Gastroesophageal sphincter (tissue), 4 donors: Measurements from ENCODE around the gene ERC1. TPM values are rescaled to one million over a fixed set of nuclear protein-coding genes. Genes with fewer than 3 reads are reported as not detected.

Experiments
- ATAC-seq: fragments of 150-250 bp; one replicate; pipeline ENCODE4 v1.9.1; 2016; ENCODE audit warnings: mild to moderate bottlenecking, moderate library complexity
- H3K27ac ChIP-seq, 4 donors: fragments of 200-600 bp; sonication (generic) in 3 of 4; 1 replicate in 3 of 4; 2 replicates in 1 of 4; pipeline ENCODE4 v1.5.1; 2016 to 2019
- H3K27me3 ChIP-seq: fragments of 200-600 bp; sonication (generic); one replicate; pipeline ENCODE4 v1.5.1; 2019
- H3K36me3 ChIP-seq, 2 donors: fragments of 200-600 bp; sonication (generic); one replicate each; pipeline ENCODE4 v1.5.1; 2019; ENCODE audit warnings: control low read depth in 1 of 2
- H3K4me1 ChIP-seq, 3 donors: fragments of 200-600 bp; sonication (generic); 1 replicate in 2 of 3; 2 replicates in 1 of 3; pipeline ENCODE4 v1.5.1; 2016 to 2019; ENCODE audit warnings: control low read depth in 2 of 3
- H3K4me3 ChIP-seq, 2 donors: fragments of 200-600 bp; sonication (generic); one replicate each; pipeline ENCODE4 v1.5.1; 2019; ENCODE audit warnings: mild to moderate bottlenecking in 1 of 2, moderate library complexity in 1 of 2
- H3K9me3 ChIP-seq, 3 donors: fragments of 200-600 bp; sonication (generic); one replicate each; pipeline ENCODE4 v1.5.1; 2017 to 2019; ENCODE audit warnings: control low read depth in 2 of 3
- EP300 ChIP-seq: sonication (generic); formaldehyde crosslinking; IDR thresholded peaks from one replicate; pipeline ENCODE4 v1.6.1; 2017; ENCODE audit warnings: antibody characterized with exemption, mild to moderate bottlenecking
- POLR2A ChIP-seq, 2 donors: fragments of 450-650 bp; IDR thresholded peaks; one replicate each; pipeline ENCODE4 v1.6.1; 2017; ENCODE audit warnings: antibody characterized with exemption in 2 of 2, mild to moderate bottlenecking in 2 of 2, moderate library complexity in 1 of 2
- POLR2AphosphoS5 ChIP-seq: sonication (generic); formaldehyde crosslinking; IDR thresholded peaks from one replicate; pipeline ENCODE4 v1.6.1; 2017; ENCODE audit warnings: antibody characterized with exemption
- WGBS, 2 donors: methylation state at CpG; one replicate each; pipeline ENCODE4 v1.1.5; 2018; ENCODE audit warnings: low coverage in 1 of 2; 5-methylcytosine and 5-hydroxymethylcytosine counted together
- total RNA-seq, 4 donors: library from RNA; depleted of rRNA; stranded (reverse); fragments of >200 nt; gene quantifications; one replicate each; pipeline ENCODE4 v1.1.0, GENCODE V29; 2016
- TF ChIP-seq, protein P1 (sequence below), 4 experiments: fragments of 200-600 bp in 2 of 4; fragments of 450-650 bp in 2 of 4; sonication (generic) in 1 of 4; IDR thresholded peaks; one replicate each; pipeline ENCODE4 v1.5.1; 2017 to 2019; ENCODE audit warnings: antibody characterized with exemption in 4 of 4, mild to moderate bottlenecking in 2 of 4, moderate library complexity in 2 of 4

ERC1 gene
- total RNA-seq, 4 donors from 2014 or later = 38.3 to 80.2 (median 58.4) TPM

DNA sequence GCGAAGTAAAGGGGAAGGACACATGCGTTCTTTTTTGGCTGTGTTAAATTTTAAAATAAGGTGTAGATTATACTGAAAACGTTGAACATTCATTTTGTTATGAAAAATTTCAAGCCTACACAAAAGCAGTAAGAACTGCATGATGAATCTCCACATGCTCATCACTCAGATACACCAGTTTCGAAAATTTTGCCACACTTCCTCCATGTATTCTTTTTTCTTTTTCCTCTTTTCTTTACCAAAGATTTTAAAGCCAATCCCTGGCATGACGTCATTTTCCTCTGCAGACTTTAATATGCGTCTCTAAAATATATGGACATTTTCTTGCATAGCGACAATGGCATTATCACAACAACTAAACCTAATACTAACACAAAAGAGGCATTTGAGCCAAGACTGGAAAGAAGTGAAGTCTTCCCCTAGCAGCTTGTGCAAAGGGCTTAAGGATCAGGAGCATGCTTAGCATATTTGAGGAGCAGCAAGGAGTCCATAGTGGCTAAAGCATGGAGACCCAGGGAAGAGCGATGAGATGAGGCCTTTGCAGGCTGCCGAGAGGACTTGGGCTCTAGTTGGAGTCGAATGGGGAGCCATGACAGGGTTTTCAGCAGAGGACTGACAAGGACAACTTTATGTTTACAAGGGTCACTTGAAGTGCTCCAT, 111.9 kb downstream of the ERC1 start:
- no peaks in the 10 kb centered on the region for H3K36me3 ChIP-seq

DNA sequence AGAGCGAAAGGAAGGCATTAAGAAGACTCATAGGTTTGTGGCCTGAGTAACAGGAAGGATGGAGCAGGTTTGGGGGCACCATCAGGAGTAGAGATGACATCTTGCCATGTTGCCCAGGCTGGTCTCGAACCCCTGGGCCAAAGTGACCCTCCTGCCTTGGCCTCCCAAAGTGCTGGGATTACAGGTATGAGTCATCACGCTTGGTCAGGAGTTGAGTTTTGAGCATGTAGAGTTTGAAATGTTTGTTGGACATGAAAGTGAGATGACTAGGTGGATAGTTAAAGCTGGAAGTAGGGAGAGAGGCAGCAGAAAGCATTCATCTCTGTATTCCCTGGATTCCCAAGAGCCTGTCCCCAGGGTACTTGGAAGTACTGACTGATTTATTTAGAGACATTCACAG, 112.6 kb downstream of the ERC1 start:
- no peaks in the 10 kb centered on the region for H3K9me3 ChIP-seq
- peaks cover 0 to 6% (median 0%) of the 10 kb centered on the region in 3 donors for H3K4me1 ChIP-seq
- H3K36me3 ChIP-seq = no peaks in the 10 kb centered on the region
- TF ChIP-seq POLR2AphosphoS5 (no peak), EP300 (no peak)
- H3K4me3 ChIP-seq = no peak overlapping the region
- no peak overlapping the region for H3K27ac ChIP-seq
- H3K27me3 ChIP-seq = no peaks in the 10 kb centered on the region
- ATAC-seq = no peak
- WGBS, 2 donors = 83 to 94% methylated on average over 2 to 3 of the region's 3 CpGs

More for the DNA sequence above, 111.9 kb downstream of the ERC1 start:
- Histone ChIP-seq H3K27me3 (no peaks in the 10 kb centered on the region), H3K9me3 (no peaks in the 10 kb centered on the region), H3K4me3 (no peak overlapping the region), H3K27ac (no peak overlapping the region), H3K4me1 (peaks cover 0 to 6% (median 0%) of the 10 kb centered on the region in 3 donors)
- ATAC-seq = no peak
- WGBS, 2 donors = 79 to 85% methylated on average over 6 to 10 of the region's 10 CpGs
- TF ChIP-seq POLR2A (IDR thresholded peaks at IDR 0.05) = no peak
- TF ChIP-seq, protein P1, sequence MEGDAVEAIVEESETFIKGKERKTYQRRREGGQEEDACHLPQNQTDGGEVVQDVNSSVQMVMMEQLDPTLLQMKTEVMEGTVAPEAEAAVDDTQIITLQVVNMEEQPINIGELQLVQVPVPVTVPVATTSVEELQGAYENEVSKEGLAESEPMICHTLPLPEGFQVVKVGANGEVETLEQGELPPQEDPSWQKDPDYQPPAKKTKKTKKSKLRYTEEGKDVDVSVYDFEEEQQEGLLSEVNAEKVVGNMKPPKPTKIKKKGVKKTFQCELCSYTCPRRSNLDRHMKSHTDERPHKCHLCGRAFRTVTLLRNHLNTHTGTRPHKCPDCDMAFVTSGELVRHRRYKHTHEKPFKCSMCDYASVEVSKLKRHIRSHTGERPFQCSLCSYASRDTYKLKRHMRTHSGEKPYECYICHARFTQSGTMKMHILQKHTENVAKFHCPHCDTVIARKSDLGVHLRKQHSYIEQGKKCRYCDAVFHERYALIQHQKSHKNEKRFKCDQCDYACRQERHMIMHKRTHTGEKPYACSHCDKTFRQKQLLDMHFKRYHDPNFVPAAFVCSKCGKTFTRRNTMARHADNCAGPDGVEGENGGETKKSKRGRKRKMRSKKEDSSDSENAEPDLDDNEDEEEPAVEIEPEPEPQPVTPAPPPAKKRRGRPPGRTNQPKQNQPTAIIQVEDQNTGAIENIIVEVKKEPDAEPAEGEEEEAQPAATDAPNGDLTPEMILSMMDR (IDR thresholded peaks at IDR 0.05) = no peak
- no peak for TF ChIP-seq POLR2AphosphoS5
- no peak for TF ChIP-seq EP300

DNA sequence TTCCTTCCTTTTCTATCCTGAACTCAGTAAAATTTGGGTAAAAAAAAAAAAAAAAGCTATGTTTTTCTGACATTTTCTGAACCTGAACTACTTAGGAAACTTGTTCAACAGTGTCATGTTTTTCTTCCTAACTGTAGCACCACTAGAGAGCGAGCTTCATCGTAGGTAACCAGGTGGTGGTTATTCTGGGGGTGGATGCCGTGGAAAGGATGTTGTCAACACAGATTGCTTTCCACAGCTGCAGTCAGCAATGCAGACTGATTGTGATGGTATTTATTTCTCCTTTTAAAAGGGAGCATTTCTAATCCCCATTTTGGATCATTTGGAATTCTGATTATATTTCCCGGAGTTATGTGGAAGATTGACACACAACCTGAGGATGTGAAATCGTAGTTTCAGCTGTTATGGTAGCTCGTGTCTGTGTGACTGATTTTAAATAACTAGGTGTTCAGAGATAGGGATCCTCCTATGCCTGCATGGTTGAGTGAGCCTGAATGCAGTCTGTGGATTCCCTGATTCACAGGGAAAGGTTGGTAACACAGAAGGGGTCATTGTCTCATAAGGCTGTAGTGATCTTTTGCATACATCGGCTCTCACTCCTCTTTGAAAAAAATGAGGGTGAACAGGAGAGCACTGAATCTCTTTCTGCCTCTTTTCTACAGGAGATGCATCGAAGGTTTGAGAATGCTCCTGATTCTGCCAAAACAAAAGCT, 113.2 kb downstream of the ERC1 start:
- H3K36me3 ChIP-seq = no peaks in the 10 kb centered on the region
- peaks cover 0 to 6% (median 0%) of the 10 kb centered on the region in 3 donors for H3K4me1 ChIP-seq
- no peaks in the 10 kb centered on the region for H3K9me3 ChIP-seq
- H3K4me3 ChIP-seq = no peak overlapping the region
- TF ChIP-seq EP300 (no peak), POLR2A (IDR thresholded peaks at IDR 0.05) (no peak), POLR2AphosphoS5 (no peak)
- TF ChIP-seq, protein P1 (IDR thresholded peaks at IDR 0.05) = no peak
- no peak for ATAC-seq
- 84 to 89% methylated on average over 5 to 8 of the region's 8 CpGs for WGBS, 2 donors
- H3K27ac ChIP-seq = no peak overlapping the region
- H3K27me3 ChIP-seq = no peaks in the 10 kb centered on the region

DNA sequence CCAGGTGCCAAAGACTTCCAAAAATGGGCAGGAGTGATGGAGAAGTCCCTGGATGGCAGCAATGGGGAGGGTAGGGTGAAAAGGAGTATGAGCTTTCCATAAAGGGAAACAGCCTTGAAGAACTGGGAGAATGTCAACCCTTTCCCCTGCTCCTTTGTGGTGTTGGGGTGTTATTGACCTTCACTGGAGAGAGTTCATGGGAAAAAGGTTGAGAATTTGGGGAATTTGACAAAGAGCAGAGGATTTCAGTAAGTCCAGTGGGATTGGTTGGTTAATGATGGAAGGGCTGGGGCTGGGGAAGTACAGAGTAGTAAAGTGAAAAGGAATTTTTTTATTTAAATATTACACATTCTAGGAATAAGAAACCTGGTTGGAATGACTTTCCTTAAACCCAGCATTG, 116.6 kb downstream of the ERC1 start:
- TF ChIP-seq POLR2A (IDR thresholded peaks at IDR 0.05) = no peak
- TF ChIP-seq, protein P1 (IDR thresholded peaks at IDR 0.05) = no peak
- Histone ChIP-seq H3K9me3 (no peaks in the 10 kb centered on the region), H3K4me3 (no peak overlapping the region), H3K27me3 (no peaks in the 10 kb centered on the region), H3K27ac (no peak overlapping the region), H3K36me3 (peaks cover 0 to 29% of the 10 kb centered on the region in 2 donors), H3K4me1 (peaks cover 0 to 6% (median 0%) of the 10 kb centered on the region in 3 donors)
- no peak for ATAC-seq

DNA sequence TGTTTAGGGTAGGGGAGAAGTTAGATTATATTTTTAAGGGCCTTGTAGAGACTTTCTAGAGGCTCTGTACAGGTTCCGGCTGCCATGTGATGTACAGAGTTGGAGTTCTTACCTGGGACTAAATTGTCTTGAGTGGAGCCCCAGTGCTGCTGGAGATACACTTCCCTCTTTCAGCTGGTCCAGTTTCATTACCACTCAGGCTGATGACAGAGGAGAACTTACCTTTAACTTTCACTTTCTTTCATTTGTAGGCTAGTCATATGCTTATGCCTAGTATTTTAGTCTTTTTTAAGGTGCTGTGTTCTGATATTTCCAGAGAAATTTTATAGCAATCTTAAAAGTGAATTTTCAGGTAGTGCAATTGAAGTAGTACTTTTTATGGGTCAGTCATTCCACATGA, 117.3 kb downstream of the ERC1 start:
- Histone ChIP-seq H3K4me3 (no peak overlapping the region), H3K4me1 (peaks cover 0 to 3% (median 0%) of the 10 kb centered on the region in 3 donors), H3K27ac (no peak overlapping the region), H3K36me3 (peaks cover 0 to 29% of the 10 kb centered on the region in 2 donors), H3K9me3 (no peaks in the 10 kb centered on the region), H3K27me3 (no peaks in the 10 kb centered on the region)
- 100% methylated on average over 1 of the region's 1 CpG; no CpG with 5 or more reads in 1 of the 2 donors for WGBS, 2 donors
- no peak for TF ChIP-seq POLR2A (IDR thresholded peaks at IDR 0.05)
- TF ChIP-seq, protein P1 (IDR thresholded peaks at IDR 0.05) = no peak
- TF ChIP-seq POLR2AphosphoS5 = no peak
- no peak for TF ChIP-seq EP300
- no peak for ATAC-seq
